GM12872 (cell line): ENCODE data around the gene MEA1.

Experiments
- CTCF ChIP-seq: IDR thresholded peaks from 3 replicates; pipeline ENCODE4 v1.5.1; 2011; ENCODE audit warnings: low read depth, mild to moderate bottlenecking, low read length, moderate library complexity; ENCODE audit not compliant: insufficient read depth

Gene MEA1

GRCh38 chr6:43014434-43014909, 726 bp upstream of the MEA1 start:
- no peak for TF ChIP-seq CTCF

DNA sequence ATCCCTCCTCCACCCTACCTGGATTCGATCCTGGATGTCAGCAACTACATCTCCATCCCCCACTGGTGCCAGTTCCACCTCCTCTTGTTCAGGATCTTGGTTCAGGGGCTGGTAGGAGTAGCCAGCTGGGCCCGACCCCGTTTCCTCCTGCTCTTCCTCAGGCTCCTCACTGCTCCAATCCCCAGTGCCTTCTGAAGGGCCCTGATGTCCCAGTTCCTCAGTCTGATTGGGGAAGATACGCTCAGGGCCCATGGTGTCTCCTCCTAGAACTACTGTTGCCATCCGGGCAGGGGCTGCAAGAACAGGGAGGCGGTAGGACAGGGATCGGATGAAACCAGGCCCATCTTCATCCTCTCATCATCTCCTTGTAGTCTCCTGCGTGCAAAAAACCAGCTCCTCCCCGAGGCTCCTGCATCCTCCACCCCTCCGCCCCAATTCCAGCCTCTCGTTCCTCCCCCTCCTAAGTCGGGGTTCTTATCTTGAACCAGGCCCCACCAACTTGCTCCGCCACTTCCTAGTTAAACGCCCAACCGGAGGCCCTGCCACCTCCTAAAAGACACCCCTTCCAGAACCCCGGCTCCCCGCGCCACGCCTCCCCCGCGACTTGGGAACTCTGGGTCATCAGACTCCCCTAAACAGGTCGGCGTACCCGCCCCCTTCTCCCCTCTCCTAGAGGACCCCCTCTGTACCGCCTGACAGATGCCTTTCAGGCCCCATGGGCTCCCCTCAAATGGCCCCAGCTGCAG, 476 bp downstream of the MEA1 start:
- TF ChIP-seq CTCF = no peak

DNA sequence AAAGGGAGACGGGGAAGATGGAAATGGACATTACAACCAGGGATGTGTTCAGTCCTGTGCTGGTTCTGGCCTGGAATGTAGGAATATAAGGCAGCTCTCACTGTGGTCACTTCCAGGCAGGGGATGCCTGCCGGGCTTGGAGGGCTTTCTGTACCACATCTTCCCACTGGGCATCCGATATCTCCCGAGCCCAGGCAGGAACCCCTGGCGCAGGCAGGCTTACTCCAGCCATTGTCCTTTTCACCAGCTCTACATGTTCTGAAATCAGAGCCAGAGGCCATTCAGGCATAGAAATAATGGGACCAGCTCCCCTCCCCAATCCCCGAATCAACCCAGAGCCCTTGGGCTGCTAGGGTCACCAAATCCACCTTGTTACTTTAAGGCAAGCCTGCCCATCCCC, 1.4 kb downstream of the MEA1 start:
- no peak for TF ChIP-seq CTCF

DNA sequence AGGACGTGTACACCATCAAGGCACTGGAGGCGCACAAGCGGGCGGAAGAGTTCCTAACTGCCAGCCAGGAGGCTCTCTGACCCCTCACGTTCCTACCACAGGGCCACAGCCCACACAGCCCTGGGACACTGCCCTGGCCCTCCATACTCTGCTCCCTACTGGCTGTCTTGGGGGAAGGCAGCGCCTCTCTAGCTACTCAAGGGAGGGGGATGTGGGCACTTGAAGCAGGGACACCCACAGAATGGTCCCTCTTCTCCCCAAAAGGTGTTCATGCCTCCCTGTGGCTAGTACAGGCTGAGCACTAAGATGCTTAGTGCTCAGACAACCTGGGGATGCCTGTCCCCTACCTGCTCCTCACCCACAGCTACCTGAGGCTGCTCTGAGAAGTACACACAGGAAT, 2.5 kb downstream of the MEA1 start:
- no peak for TF ChIP-seq CTCF

- TF ChIP-seq CTCF = peak; percentile 63
Observed at GRCh38 chr6:43009124-43009523, 4.6 kb downstream of the MEA1 start.

- TF ChIP-seq CTCF = no peak
Observed at GRCh38 chr6:43007126-43007525, 6.6 kb downstream of the MEA1 start.

- TF ChIP-seq CTCF = no peak
Observed at GRCh38 chr6:43006251-43006650, 7.5 kb downstream of the MEA1 start.

DNA sequence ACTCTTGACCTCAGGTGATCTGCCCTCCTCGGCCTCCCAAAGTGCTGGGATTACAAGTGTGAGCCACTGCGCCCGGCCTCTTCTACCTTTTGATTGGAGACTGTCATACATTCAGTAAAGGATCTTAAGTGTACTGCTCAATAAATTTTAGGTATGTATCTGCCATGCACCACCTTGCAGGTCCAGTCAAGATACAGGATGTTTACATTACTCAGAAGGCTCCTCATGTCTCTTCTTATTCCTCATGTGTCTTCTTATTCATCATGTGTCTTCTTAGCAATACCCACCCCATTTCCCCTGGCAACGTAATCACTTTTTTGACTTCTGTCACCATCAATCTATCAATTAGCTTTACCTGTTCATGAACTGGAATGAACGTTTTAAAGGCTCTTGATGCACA, 7.9 kb downstream of the MEA1 start:
- no peak for TF ChIP-seq CTCF
